ENCODE measurements around the gene RAD54L. TPM values are rescaled to one million over a fixed set of nuclear protein-coding genes. Genes with fewer than 3 reads are reported as not detected.
A peak's percentile ranks its signal among the peaks of the same experiment; 100 is the strongest.

Gene RAD54L
- total RNA-seq, 1 experiment from 2014 or later = 29.4 TPM

DNA sequence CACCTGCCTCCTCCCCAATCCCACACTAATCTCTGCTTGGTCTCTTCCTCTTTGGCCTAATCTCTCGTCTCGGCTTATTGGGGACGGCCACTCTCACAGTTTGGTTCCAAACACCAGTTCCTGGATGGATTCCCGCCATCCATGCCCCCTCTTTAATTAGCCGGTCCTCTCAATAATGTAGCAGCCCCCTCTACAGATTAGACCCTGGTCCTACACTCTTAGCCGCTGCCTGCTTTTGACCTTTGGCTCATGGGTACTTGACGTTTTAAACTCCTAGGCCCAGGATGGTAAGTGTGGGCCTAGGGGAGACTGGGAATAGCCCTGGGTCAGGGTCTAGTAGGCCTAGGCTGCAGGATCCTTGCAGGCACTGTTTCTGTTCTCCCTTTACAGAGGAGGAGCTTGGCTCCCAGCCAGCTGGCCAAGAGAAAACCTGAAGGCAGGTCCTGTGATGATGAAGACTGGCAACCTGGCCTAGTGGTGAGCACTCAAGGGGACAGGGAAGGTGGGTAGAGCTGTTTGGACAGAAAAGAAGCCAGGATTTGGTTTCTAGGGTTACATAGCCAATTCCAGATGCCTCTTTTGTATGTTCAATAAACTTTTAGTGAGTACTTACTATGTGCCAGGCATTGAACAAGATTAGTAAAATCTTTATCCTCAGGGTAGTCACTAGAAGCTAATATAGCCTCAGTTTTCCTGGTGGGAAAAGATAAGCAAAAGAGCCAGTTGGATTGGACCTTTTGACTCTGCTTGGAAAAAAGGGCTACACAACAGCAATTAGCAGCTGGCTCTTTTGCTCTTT, 758 bp downstream of the RAD54L start:
- Histone ChIP-seq H3K36me3 (ENCODE audit: control insufficient read depth, insufficient read depth, low read length) (no peaks in the 10 kb centered on the region; the same call in none of the 2 replicates), H3K27me3 (ENCODE audit: control insufficient read depth, insufficient read depth, low read length) (no peaks in the 10 kb centered on the region), H3K4me1 (ENCODE audit: control insufficient read depth, insufficient read depth, low read length) (peaks cover 22% of the 10 kb centered on the region), H3K27ac (ENCODE audit: low read length) (peak overlapping the region; percentile 80), H3K9me3 (ENCODE audit: control insufficient read depth, insufficient read depth, low read depth, low read length) (no peaks in the 10 kb centered on the region), H3K4me3 (ENCODE audit: low read depth in 2 of 2, low read length in 2 of 2) (peak overlapping the region; percentile 60 to 90)
- in situ Hi-C loops (cut with HindIII; ENCODE audit: low pct_unique_long_range_greater_than_20kb, low sequenced_read_pairs) (no loop called here), intact Hi-C loops (cut with micrococcal nuclease; ENCODE audit: unreplicated experiment) (no loop called here)
- ChIA-PET POLR2A (no interaction called here), CTCF (interaction anchor here (2.2 kb wide), 1 partner anchor 25 kb away, joined by 12 read pairs; no protein-coding TSS in a partner anchor)
- DNase-seq (ENCODE audit: low read depth, low spot score) (no peak), ATAC-seq (no peak)
- TF ChIP-seq SIN3A (IDR thresholded peaks at IDR 0.05; ENCODE audit: borderline replicate concordance, insufficient read depth, low read depth, low read length) = no peak
- TF ChIP-seq POLR2AphosphoS5 (IDR thresholded peaks at IDR 0.05; ENCODE audit: low read depth, low read length) = no peak
- TF ChIP-seq TCF7L2 (IDR thresholded peaks at IDR 0.05; ENCODE audit: low read depth, low read length) = no peak
- TF ChIP-seq, protein P1, sequence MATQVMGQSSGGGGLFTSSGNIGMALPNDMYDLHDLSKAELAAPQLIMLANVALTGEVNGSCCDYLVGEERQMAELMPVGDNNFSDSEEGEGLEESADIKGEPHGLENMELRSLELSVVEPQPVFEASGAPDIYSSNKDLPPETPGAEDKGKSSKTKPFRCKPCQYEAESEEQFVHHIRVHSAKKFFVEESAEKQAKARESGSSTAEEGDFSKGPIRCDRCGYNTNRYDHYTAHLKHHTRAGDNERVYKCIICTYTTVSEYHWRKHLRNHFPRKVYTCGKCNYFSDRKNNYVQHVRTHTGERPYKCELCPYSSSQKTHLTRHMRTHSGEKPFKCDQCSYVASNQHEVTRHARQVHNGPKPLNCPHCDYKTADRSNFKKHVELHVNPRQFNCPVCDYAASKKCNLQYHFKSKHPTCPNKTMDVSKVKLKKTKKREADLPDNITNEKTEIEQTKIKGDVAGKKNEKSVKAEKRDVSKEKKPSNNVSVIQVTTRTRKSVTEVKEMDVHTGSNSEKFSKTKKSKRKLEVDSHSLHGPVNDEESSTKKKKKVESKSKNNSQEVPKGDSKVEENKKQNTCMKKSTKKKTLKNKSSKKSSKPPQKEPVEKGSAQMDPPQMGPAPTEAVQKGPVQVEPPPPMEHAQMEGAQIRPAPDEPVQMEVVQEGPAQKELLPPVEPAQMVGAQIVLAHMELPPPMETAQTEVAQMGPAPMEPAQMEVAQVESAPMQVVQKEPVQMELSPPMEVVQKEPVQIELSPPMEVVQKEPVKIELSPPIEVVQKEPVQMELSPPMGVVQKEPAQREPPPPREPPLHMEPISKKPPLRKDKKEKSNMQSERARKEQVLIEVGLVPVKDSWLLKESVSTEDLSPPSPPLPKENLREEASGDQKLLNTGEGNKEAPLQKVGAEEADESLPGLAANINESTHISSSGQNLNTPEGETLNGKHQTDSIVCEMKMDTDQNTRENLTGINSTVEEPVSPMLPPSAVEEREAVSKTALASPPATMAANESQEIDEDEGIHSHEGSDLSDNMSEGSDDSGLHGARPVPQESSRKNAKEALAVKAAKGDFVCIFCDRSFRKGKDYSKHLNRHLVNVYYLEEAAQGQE (IDR thresholded peaks at IDR 0.05; ENCODE audit: insufficient read depth in 1 of 2, low read depth in 2 of 2, low read length in 1 of 2) = no peak
- TF ChIP-seq, protein P2, sequence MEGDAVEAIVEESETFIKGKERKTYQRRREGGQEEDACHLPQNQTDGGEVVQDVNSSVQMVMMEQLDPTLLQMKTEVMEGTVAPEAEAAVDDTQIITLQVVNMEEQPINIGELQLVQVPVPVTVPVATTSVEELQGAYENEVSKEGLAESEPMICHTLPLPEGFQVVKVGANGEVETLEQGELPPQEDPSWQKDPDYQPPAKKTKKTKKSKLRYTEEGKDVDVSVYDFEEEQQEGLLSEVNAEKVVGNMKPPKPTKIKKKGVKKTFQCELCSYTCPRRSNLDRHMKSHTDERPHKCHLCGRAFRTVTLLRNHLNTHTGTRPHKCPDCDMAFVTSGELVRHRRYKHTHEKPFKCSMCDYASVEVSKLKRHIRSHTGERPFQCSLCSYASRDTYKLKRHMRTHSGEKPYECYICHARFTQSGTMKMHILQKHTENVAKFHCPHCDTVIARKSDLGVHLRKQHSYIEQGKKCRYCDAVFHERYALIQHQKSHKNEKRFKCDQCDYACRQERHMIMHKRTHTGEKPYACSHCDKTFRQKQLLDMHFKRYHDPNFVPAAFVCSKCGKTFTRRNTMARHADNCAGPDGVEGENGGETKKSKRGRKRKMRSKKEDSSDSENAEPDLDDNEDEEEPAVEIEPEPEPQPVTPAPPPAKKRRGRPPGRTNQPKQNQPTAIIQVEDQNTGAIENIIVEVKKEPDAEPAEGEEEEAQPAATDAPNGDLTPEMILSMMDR (IDR thresholded peaks at IDR 0.05) = no peak; the same call in 1 of the 2 replicates
- TSS peak; percentile 70 for BruUV-seq (replicated peaks)

DNA sequence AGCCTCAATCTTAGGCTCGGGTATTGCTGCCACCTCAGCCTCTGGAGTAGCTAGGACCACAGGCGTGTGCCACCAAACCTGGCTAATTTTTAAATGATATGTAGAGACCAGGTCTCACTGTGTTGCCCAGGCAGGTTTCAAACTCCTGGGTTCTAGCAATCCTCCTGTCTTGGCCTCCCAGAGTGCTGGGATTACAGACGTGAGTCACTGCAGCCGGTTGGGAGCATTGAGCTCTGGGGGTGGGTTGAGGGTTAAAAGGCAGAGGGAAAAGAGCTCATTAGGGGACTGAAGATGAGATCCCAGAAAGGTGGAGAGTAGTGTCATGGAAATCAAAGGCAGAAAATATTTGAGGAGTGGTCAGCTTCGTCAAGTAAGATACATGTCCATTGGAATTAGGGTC, 7.1 kb downstream of the RAD54L start:
- intact Hi-C loops (cut with micrococcal nuclease; ENCODE audit: unreplicated experiment) = no loop called here
- ChIA-PET POLR2A (interaction anchor here (0.7 to 1.4 kb wide), 2 partner anchors 9 to 88 kb away, joined by 4 to 10 read pairs; no protein-coding TSS in a partner anchor), CTCF (interaction anchor here (0.9 kb wide), 1 partner anchor 165 kb away, joined by 4 read pairs; no protein-coding TSS in a partner anchor)
- DNase-seq (ENCODE audit: low read depth, low spot score) (no peak), ATAC-seq (no peak)
- no peak overlapping the region for H3K27ac ChIP-seq (ENCODE audit: low read length)
- in situ Hi-C loops (cut with HindIII; ENCODE audit: low pct_unique_long_range_greater_than_20kb, low sequenced_read_pairs) = no loop called here
- H3K36me3 ChIP-seq (ENCODE audit: control insufficient read depth, insufficient read depth, low read length) = no peaks in the 10 kb centered on the region; the same call in 1 of the 2 replicates
- BruUV-seq (replicated peaks) = no TSS peak
- H3K9me3 ChIP-seq (ENCODE audit: control insufficient read depth, insufficient read depth, low read depth, low read length) = no peaks in the 10 kb centered on the region
- no peak overlapping the region for H3K4me3 ChIP-seq (ENCODE audit: low read depth in 2 of 2, low read length in 2 of 2)
- TF ChIP-seq TCF7L2 (IDR thresholded peaks at IDR 0.05; ENCODE audit: low read depth, low read length) = no peak
- TF ChIP-seq, protein P2 (IDR thresholded peaks at IDR 0.05) = no peak
- H3K27me3 ChIP-seq (ENCODE audit: control insufficient read depth, insufficient read depth, low read length) = no peaks in the 10 kb centered on the region
- H3K4me1 ChIP-seq (ENCODE audit: control insufficient read depth, insufficient read depth, low read length) = peaks cover 7% of the 10 kb centered on the region; the same call in 1 of the 2 replicates
